Measurements from ENCODE around the gene IL32. TPM values are rescaled to one million over a fixed set of nuclear protein-coding genes. Genes with fewer than 3 reads are reported as not detected.
"Not testable (repeated sequence)": the region's sequence is repeated elsewhere in the genome, so short reads cannot be mapped to it uniquely, and the experiment has no call there.

Gene IL32
- total RNA-seq, 2 donors from 2014 or later: 184 to 238 TPM

GRCh38 chr16:3051009-3051408 is 14.4 kb upstream of the IL32 start:
- Histone ChIP-seq H3K27ac (no peak overlapping the region), H3K9me3 (no peaks in the 10 kb centered on the region), H3K4me1 (peaks cover 11% of the 10 kb centered on the region), H3K27me3 (peaks cover 0 to 16% of the 10 kb centered on the region in 2 donors), H3K36me3 (replicated peaks in 1 of 2; ENCODE audit: insufficient read depth in 1 of 2, low read depth in 2 of 2) (no peaks in the 10 kb centered on the region), H3K4me3 (no peak overlapping the region)
- WGBS, 2 donors: 14 to 31% methylated on average over 4 of the region's 4 CpGs
- DNase-seq (no peak), ATAC-seq (no peak)
- intact Hi-C loops (cut with DNase I): loop anchor here (10.0 kb wide), 1 partner anchor 64 kb away; the partner anchor contains the start of gene ZNF205
- TF ChIP-seq POLR2A (IDR thresholded peaks at IDR 0.05): no peak
- TF ChIP-seq CTCF (IDR thresholded peaks at IDR 0.05): no peak

GRCh38 chr16:3051494-3051893 is 13.9 kb upstream of the IL32 start:
- H3K27ac ChIP-seq: no peak overlapping the region
- 80 to 84% methylated on average over 7 to 9 of the region's 9 CpGs for WGBS, 2 donors
- peaks cover 0 to 13% of the 10 kb centered on the region in 2 donors for H3K27me3 ChIP-seq
- H3K4me1 ChIP-seq: peaks cover 6% of the 10 kb centered on the region
- intact Hi-C loops (cut with DNase I): loop anchor here (10.0 kb wide), 1 partner anchor 63 kb away; the partner anchor contains the start of gene ZNF205
- no peaks in the 10 kb centered on the region for H3K9me3 ChIP-seq
- TF ChIP-seq CTCF (IDR thresholded peaks at IDR 0.05): no peak
- TF ChIP-seq POLR2A (IDR thresholded peaks at IDR 0.05): no peak
- H3K36me3 ChIP-seq (replicated peaks in 1 of 2; ENCODE audit: insufficient read depth in 1 of 2, low read depth in 2 of 2): no peaks in the 10 kb centered on the region
- no peak for DNase-seq
- H3K4me3 ChIP-seq: no peak overlapping the region
- ATAC-seq: no peak

DNA sequence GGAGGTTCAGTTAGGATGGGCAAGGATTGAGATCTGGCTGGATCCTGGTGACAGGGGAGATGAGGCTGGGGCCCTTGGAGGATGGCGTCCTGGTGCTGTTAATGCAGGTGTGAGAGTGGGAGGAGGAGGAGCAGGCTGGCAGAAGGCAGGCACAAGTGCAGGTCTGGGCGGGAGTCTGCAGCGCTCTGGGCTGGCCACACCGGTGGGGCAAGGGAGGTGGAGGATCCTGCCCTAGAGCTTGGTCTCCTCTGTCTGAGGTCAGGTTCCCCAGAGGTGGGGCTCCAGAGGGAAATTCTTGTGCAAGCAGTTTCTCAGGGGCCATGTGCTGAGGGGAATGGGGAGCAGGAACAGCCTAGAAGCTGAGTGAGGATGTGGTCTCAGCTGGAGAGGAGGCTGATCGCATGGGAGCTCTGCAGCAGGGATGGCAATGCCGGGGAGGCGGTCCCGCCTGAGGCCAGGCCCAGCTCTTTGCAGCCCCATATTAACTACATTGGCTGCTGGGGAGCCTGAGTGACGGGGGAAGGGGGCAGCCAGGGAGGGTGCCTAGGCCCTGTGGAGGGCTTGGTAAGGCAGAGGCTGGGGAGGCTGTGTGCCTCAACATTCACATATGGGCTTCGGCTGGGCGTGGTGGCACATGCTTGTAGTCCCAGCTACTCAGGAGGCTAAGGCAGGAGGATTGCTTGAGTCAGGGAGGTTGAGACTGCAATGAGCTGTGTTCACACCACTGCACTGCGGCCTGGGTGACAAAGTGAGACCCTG is 12.7 kb upstream of the IL32 start:
- not testable (repeated sequence) for DNase-seq; H3K27me3 ChIP-seq; H3K4me3 ChIP-seq; H3K36me3 ChIP-seq (replicated peaks in 1 of 2; ENCODE audit: insufficient read depth in 1 of 2, low read depth in 2 of 2); H3K4me1 ChIP-seq; ATAC-seq; H3K9me3 ChIP-seq; H3K27ac ChIP-seq
- intact Hi-C loops (cut with DNase I): loop anchor here (10.0 kb wide), 1 partner anchor 62 kb away; the partner anchor contains the start of gene ZNF205
- 81% methylated on average over 12 of the region's 12 CpGs; no CpG with 5 or more reads in 1 of the 2 donors for WGBS, 2 donors

DNA sequence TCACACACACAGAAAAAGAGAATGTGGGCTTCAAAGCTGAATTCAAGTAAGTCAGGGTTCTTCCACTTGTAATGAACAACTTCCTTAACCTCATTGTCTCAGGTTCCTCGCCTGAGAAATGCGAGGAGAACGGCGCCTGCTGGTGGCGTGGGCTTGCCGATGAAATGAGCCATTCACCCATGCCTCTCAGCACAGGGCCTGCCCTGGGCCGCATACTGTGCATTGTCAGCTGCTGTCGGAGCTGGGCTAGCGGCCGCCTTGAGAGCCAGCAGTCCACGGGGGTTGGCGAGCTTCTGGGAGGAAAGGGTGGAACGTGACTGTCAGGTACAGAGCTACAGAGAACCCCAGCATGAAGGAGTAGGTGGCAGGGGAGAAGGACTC is 12.1 kb upstream of the IL32 start:
- intact Hi-C loops (cut with DNase I): loop anchor here (10.0 kb wide), 1 partner anchor 61 kb away; the partner anchor contains the start of gene ZNF205
- WGBS, 2 donors: 83 to 90% methylated on average over 6 to 11 of the region's 13 CpGs
- not testable (repeated sequence) for H3K4me3 ChIP-seq; H3K36me3 ChIP-seq (replicated peaks in 1 of 2; ENCODE audit: insufficient read depth in 1 of 2, low read depth in 2 of 2); DNase-seq; H3K4me1 ChIP-seq; ATAC-seq; H3K27ac ChIP-seq; H3K9me3 ChIP-seq; H3K27me3 ChIP-seq

GRCh38 chr16:3054965-3055733 is 10.3 kb upstream of the IL32 start:
- ATAC-seq: no peak
- no peak overlapping the region for H3K27ac ChIP-seq
- no peak overlapping the region for H3K4me3 ChIP-seq
- H3K9me3 ChIP-seq: no peaks in the 10 kb centered on the region
- H3K36me3 ChIP-seq (replicated peaks in 1 of 2; ENCODE audit: insufficient read depth in 1 of 2, low read depth in 2 of 2): no peaks in the 10 kb centered on the region
- intact Hi-C loops (cut with DNase I): loop anchor here (10.0 kb wide), 1 partner anchor 60 kb away; the partner anchor contains the start of gene ZNF205
- WGBS, 2 donors: 76 to 86% methylated on average over 17 of the region's 17 CpGs
- H3K4me1 ChIP-seq: peaks cover 21% of the 10 kb centered on the region
- H3K27me3 ChIP-seq: no peaks in the 10 kb centered on the region
- TF ChIP-seq POLR2A (IDR thresholded peaks at IDR 0.05): no peak
- no peak for TF ChIP-seq CTCF (IDR thresholded peaks at IDR 0.05)
- no peak for DNase-seq

DNA sequence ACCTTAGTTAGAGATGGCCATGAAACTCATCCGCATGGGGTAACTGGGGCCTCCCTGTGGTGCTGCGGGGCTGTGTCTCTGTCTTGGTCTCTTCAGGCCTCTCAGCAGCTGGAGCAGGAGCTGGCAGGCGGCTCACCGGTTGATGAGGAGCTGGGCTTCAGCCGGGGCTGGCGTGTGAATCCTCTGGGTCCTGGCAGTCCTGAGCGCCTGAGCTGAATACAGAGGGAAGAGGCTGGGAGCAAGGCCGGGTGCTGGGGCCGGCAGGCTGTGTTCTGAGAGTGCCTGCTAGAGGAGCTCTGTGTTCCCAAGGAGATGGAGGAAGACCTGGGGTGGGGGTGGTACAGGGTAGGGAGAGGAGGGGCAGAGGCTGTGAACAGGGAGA is 9.7 kb upstream of the IL32 start:
- not testable (repeated sequence) for ATAC-seq; H3K9me3 ChIP-seq; H3K27ac ChIP-seq; H3K4me3 ChIP-seq; H3K36me3 ChIP-seq (replicated peaks in 1 of 2; ENCODE audit: insufficient read depth in 1 of 2, low read depth in 2 of 2); H3K27me3 ChIP-seq; DNase-seq
- intact Hi-C loops (cut with DNase I): loop anchor here (10.0 kb wide), 1 partner anchor 59 kb away; the partner anchor contains the start of gene ZNF205
- peaks cover 26% of the 10 kb centered on the region for H3K4me1 ChIP-seq
- whole genome bisulfite sequencing, 2 donors: 64 to 78% methylated on average over 4 to 8 of the region's 9 CpGs
